Lower lobe of right lung (tissue), 2 donors: ENCODE measurements around the gene EPS8L1. TPM values are rescaled to one million over a fixed set of nuclear protein-coding genes. Genes with fewer than 3 reads are reported as not detected.
A peak's percentile ranks its signal among the peaks of the same experiment; 100 is the strongest.
"Not testable (repeated sequence)": the region's sequence is repeated elsewhere in the genome, so short reads cannot be mapped to it uniquely, and the experiment has no call there.

Experiments
- ATAC-seq, 2 donors: fragments of 200-7000 bp; cut with Tn5 transposase; one replicate each; pipeline ENCODE4 v1.9.1; 2020 to 2022; ENCODE audit warnings: mild to moderate bottlenecking in 2 of 2, moderate library complexity in 2 of 2
- DNase-seq: peaks from one replicate; pipeline ENCODE4 v3.0.0-alpha.2; 2020
- H3K27ac ChIP-seq: fragments of 200-600 bp; one replicate; pipeline ENCODE4 v1.8.0; 2022
- H3K27me3 ChIP-seq: fragments of 200-600 bp; one replicate; pipeline ENCODE4 v1.8.0; 2022; ENCODE audit warnings: low read depth
- H3K36me3 ChIP-seq: fragments of 200-600 bp; one replicate; pipeline ENCODE4 v1.8.0; 2022; ENCODE audit warnings: mild to moderate bottlenecking
- H3K4me1 ChIP-seq: fragments of 200-600 bp; one replicate; pipeline ENCODE4 v1.8.0; 2022
- H3K4me3 ChIP-seq: fragments of 200-600 bp; one replicate; pipeline ENCODE4 v1.8.0; 2022; ENCODE audit warnings: mild to moderate bottlenecking
- H3K9me3 ChIP-seq: fragments of 200-600 bp; one replicate; pipeline ENCODE4 v1.8.0; 2022
- intact Hi-C: fragments of 100-400 bp; cut with DNase I; formaldehyde crosslinking; loops from one replicate; pipeline ENCODE4 v1.11.0; 2022
- total RNA-seq: library from RNA; stranded (reverse); fragmentation: NEBNext Ultra II Directional; extraction: Animal tissue kit (Norgen Biotek cat#: 25700); gene quantifications from one replicate; pipeline ENCODE4 v1.2.1, GENCODE V29; 2021
- TF ChIP-seq, protein P1 (sequence below): fragments of 200-600 bp; IDR thresholded peaks from one replicate; pipeline ENCODE4 v1.8.0; 2022; ENCODE audit warnings: antibody characterized with exemption, mild to moderate bottlenecking
- donor health status: DM: no; HTN: yes; CAD: no; lungs with severe emphysema.

Gene EPS8L1
- total RNA-seq, 1 donor from 2014 or later = 28.1 TPM

DNA sequence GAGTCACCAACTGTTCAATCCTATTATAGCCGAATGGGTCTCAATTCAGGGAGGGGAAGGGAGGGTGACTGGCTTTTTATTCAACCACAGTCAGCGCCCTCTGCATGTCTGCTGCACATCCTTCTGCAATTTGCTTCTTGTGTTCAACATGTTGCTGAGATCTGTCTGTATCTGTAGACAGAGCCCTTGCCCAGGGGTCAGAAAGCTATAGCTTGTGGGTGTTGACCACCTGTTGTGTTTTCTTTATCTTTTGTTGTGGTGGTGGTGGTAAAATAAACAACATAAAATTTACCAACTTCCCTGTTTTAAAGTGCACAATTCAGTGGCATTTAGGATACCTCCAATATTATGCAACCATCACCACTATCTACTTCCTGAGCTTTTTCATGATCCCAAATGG, 29.6 kb downstream of the EPS8L1 start:
- no peak for ATAC-seq
- TF ChIP-seq, protein P1, sequence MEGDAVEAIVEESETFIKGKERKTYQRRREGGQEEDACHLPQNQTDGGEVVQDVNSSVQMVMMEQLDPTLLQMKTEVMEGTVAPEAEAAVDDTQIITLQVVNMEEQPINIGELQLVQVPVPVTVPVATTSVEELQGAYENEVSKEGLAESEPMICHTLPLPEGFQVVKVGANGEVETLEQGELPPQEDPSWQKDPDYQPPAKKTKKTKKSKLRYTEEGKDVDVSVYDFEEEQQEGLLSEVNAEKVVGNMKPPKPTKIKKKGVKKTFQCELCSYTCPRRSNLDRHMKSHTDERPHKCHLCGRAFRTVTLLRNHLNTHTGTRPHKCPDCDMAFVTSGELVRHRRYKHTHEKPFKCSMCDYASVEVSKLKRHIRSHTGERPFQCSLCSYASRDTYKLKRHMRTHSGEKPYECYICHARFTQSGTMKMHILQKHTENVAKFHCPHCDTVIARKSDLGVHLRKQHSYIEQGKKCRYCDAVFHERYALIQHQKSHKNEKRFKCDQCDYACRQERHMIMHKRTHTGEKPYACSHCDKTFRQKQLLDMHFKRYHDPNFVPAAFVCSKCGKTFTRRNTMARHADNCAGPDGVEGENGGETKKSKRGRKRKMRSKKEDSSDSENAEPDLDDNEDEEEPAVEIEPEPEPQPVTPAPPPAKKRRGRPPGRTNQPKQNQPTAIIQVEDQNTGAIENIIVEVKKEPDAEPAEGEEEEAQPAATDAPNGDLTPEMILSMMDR = no peak
- intact Hi-C loops = no loop called here
- H3K36me3 ChIP-seq = peaks cover 54% of the 10 kb centered on the region
- H3K27ac ChIP-seq = no peak overlapping the region
- H3K9me3 ChIP-seq = peaks cover 5% of the 10 kb centered on the region
- no peak for DNase-seq
- no peaks in the 10 kb centered on the region for H3K27me3 ChIP-seq
- no peak overlapping the region for H3K4me3 ChIP-seq
- no peaks in the 10 kb centered on the region for H3K4me1 ChIP-seq

DNA sequence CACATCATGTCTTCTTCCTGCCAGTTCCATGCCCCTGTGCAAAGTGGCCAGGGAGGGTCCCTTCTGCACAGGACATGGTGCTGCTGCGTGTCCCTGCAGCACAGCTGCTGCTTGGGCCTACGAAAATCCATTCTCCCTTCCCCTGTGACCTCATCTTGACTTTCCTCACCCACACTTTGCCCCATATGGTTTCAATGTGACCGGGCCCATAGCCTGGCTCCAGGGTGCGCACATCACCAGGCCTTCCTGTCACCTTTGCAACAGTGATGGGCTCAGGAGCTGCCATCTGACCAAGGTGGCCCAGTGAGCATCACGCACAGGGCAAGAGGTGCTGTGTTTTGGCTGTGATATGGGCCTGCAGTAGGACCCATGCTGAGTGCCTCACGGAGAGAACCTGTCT, 30.9 kb downstream of the EPS8L1 start:
- H3K27ac ChIP-seq = no peak overlapping the region
- intact Hi-C loops = no loop called here
- DNase-seq (no peak), ATAC-seq (no peak)
- H3K4me1 ChIP-seq = no peaks in the 10 kb centered on the region
- no peaks in the 10 kb centered on the region for H3K27me3 ChIP-seq
- H3K4me3 ChIP-seq = no peak overlapping the region
- peaks cover 45% of the 10 kb centered on the region for H3K36me3 ChIP-seq
- peaks cover 5% of the 10 kb centered on the region for H3K9me3 ChIP-seq
- TF ChIP-seq, protein P1 = no peak

DNA sequence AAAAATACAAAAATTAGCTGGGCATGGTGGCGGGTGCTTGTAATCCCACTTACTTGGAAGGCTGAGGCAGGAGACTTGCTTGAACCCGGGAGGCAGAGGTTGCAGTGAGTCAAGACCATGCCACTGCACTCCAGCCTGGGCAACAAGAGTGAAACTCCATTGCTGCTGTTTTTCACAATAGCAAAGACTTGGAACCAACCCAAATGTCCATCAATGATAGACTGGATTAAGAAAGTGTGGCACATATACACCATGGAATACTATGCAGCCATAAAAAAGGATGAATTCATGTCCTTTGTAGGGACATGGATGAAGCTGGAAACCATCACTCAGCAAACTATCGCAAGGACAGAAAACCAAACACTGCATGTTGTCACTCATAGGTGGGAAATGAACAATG, 31.6 kb downstream of the EPS8L1 start:
- H3K9me3 ChIP-seq, DNase-seq, ATAC-seq, H3K27me3 ChIP-seq, intact Hi-C loops, H3K4me3 ChIP-seq, H3K4me1 ChIP-seq, H3K27ac ChIP-seq: not testable (repeated sequence)
- H3K36me3 ChIP-seq = peaks cover 42% of the 10 kb centered on the region

DNA sequence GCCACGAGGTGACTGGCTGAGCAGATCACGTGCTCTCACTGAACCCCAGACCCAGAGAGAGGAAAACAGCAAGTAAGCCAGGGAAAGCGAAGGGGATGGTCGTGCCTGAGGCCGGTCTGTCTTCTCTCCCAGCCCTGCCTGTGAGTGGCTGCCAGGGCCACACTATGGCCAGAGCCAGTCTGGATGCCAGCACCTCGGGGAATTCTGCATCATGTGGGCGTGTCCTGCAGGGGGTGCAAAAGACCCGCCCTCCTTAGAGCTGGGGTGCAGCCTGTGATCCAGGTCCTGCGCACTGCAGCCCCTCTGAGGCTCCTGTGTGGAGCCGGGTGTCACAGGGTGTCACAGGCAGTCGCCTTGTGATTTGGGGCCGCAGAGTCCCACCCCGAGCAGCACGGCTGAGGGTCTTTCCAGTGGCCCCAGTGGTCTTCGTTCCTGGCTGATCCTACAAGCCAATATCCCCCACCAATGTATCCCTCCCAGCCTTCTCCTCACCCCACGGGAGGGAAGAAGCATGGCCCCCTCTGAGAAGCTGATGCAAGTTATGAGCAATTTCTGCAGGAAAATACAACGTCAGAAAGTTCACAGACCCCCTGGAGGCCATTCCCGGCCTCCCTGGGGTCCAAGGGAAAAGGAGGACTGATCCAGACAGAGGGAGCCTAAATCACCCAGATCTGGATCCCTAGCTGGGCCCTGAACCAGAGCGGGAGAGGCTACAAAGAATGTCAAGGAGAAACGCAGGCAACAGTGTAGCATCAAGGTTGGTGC, 34.0 kb downstream of the EPS8L1 start:
- Histone ChIP-seq H3K9me3 (no peaks in the 10 kb centered on the region), H3K36me3 (peaks cover 32% of the 10 kb centered on the region), H3K27me3 (no peaks in the 10 kb centered on the region), H3K4me3 (no peak overlapping the region), H3K27ac (no peak overlapping the region), H3K4me1 (peaks cover 22% of the 10 kb centered on the region)
- TF ChIP-seq, protein P1 = no peak
- ATAC-seq (no peak), DNase-seq (no peak)
- intact Hi-C loops = no loop called here

DNA sequence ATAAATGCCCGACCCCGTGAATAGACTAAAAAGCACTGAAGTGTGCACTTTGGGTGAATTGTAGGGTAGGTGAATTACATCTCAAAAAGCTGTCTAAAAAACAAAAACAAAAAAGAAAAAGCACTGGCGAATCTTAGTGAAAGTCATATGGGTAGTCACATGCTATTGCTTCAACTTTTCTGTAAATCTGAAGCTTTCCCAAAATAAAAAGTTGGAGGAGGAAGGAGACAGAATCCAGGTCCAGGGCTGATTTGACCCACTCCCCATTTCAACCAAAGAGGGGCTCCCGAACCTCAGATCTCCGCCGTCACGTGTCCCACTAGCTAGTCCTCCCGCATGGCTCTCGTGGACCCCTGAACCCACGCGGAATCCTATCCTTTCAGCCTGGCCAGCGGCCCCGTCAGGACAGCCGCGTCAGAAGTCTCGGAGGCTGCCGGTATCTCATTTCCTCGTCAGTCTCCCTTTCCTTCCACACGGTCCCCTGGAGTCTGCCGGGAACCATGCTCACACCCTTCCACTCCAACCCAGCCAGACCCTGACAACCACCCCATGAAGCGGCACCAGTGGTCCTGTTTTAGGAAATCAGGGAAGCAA, 35.7 kb downstream of the EPS8L1 start:
- peaks cover 27% of the 10 kb centered on the region for H3K36me3 ChIP-seq
- H3K9me3 ChIP-seq = no peaks in the 10 kb centered on the region
- intact Hi-C loops = no loop called here
- H3K27me3 ChIP-seq = no peaks in the 10 kb centered on the region
- no peak overlapping the region for H3K4me3 ChIP-seq
- no peak for DNase-seq
- ATAC-seq = no peak
- TF ChIP-seq, protein P1 = no peak
- H3K4me1 ChIP-seq = peaks cover 38% of the 10 kb centered on the region
- peak overlapping the region; percentile 31 for H3K27ac ChIP-seq

DNA sequence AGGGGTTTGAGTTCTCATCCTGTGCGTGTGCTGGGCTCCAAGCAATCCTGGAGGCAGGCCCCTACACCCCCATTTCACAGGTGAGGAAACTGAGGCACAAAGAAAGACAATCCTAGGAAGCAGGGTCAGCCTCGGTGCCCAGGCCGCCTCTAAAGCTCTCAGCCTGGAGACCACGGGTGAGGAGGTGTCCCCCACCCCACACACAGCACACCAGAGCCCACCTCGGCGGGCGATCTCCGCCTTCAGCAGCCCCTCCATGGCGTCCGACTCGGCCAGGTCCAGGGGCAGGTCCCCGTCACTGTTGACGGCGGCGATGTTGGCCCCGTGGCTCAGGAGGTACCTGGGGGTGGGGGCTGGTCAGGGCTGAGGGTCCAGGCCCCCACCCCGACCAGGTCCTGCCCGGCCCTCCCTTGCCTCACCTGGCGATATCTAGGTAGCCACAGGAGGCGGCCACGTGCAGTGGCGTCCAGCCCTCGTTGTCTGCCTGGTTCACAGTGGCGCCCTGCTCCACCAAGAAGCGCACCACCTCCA, 36.6 kb downstream of the EPS8L1 start:
- Histone ChIP-seq H3K4me3 (no peak overlapping the region), H3K4me1 (peaks cover 41% of the 10 kb centered on the region), H3K27ac (peak overlapping the region; percentile 83), H3K27me3 (no peaks in the 10 kb centered on the region), H3K36me3 (peaks cover 27% of the 10 kb centered on the region), H3K9me3 (no peaks in the 10 kb centered on the region)
- TF ChIP-seq, protein P1 = no peak
- intact Hi-C loops = no loop called here
- ATAC-seq (no peak), DNase-seq (no peak)
